KG1 (cell line): Measurements from ENCODE around the gene ZDHHC23.

Experiments used
- DNase-seq: peaks from one replicate; lab custom pipeline; 2025; lab: John Stamatoyannopoulos, UW

Gene ZDHHC23

GRCh38 chr3:114005481-114005880, 57.7 kb downstream of the ZDHHC23 start:
- DNase-seq, result no peak

- DNase-seq, result no peak
Measured at GRCh38 chr3:114011059-114011797, 63.4 kb downstream of the ZDHHC23 start.
